Esophagus mucosa (tissue), 1 donor: Measurements from ENCODE around the gene MC1R. TPM values are rescaled to one million over a fixed set of nuclear protein-coding genes. Genes with fewer than 3 reads are reported as not detected.
"Not testable (repeated sequence)": the region's sequence is repeated elsewhere in the genome, so short reads cannot be mapped to it uniquely, and the experiment has no call there.

Experiments used
- ATAC-seq: fragments of 200-7000 bp; cut with Tn5 transposase; one replicate; pipeline ENCODE4 v1.9.1; 2020
- total RNA-seq: library from RNA; stranded (reverse); gene quantifications from one replicate; pipeline ENCODE4 v1.2.4, GENCODE V29; 2023
- donor health status: DM: yes; HTN: yes; CAD: no.

MC1R gene
- total RNA-seq, 1 donor from 2014 or later, result 1.6 TPM

GRCh38 chr16:89964201-89964600 is 45.5 kb downstream of the MC1R start:
- peak; percentile 11 for ATAC-seq

GRCh38 chr16:89965447-89966225 is 47.0 kb downstream of the MC1R start:
- peak; percentile 7 for ATAC-seq

DNA sequence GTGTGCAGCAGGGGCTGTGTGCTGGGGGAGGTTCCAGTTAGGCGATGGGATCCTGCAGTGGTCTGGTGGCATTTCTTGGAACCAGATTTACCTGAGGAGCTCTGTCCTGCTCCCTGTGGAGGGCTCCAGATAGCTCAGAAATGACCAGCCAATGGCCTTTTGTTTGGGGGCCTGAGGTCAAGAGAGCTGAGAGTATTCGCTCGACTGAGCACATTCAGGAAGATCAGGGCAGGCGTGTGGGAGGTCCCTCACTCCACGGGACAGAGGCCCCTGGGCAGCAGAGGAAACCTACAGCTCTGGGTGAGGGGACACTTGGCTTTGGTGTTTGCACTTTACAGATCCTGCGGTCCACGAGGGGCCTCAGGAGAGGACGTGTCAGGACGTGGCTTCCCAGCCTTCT is 48.1 kb downstream of the MC1R start:
- ATAC-seq, result no peak

- ATAC-seq, result not testable (repeated sequence)
Measured at GRCh38 chr16:89967436-89967835, 48.8 kb downstream of the MC1R start.

GRCh38 chr16:89968074-89968473 is 49.4 kb downstream of the MC1R start:
- ATAC-seq, result not testable (repeated sequence)

DNA sequence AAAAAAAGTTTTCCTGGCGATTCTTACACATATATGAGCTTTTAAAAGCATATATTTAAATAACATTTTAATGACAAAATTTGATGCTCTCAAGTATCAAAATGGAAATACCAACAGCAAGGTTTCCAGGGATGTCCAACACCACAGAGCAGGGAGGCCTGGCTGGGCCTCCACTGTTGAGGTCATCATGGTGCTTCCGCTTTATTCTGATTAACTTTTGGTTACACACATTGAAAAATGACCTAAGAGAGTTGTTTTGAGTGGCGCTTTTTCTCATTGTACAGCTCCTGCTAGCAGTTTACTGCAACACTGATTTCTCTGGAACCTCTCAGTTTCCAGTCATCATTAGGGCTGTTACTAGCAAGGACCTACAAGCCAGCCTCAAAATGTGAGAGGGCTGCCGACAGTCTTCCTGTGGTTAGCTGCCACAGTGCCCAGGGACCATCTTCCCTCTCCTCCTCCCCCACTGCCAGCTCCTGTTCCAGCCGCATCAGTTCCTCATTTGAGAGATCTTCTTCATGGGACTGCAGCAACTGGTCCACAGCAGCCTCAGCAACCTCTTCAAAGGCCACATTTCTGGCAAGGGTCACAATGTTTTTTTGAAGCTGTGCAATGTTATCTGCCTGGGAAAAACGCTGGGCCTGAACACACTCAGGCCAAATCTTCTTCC is 51.2 kb downstream of the MC1R start:
- ATAC-seq, result no peak

Other genes with a start within 250 kb of the MC1R start
- 37.3 TPM for gene CDK10, start 232.2 kb upstream of the MC1R start, total RNA-seq
- gene SPATA2L, start 217.2 kb upstream of the MC1R start, total RNA-seq, result 6.0 TPM
- 21.0 TPM for gene VPS9D1, start 198.0 kb upstream of the MC1R start, total RNA-seq
- gene ZNF276, start 197.3 kb upstream of the MC1R start, total RNA-seq, result 22.0 TPM
- gene FANCA, start 102.2 kb upstream of the MC1R start, total RNA-seq, result 14.9 TPM
- gene SPIRE2, start 90.4 kb upstream of the MC1R start, total RNA-seq, result 3.9 TPM
- 99.2 TPM for gene TCF25, start 45.3 kb upstream of the MC1R start, total RNA-seq
- gene TUBB3, start 4.5 kb downstream of the MC1R start, total RNA-seq, result 22.0 TPM
- 29.9 TPM for gene DEF8, start 29.9 kb downstream of the MC1R start, total RNA-seq
- 13.9 TPM for gene DBNDD1, start 100.6 kb downstream of the MC1R start, total RNA-seq
- not detected for gene PRDM7, start 158.5 kb downstream of the MC1R start, total RNA-seq